SK-N-SH treated with all-trans-retinoic acid at 6 μM for 48 hours (cell line): ENCODE results near the gene CDK5RAP2.
"Not testable (repeated sequence)": the region's sequence is repeated elsewhere in the genome, so short reads cannot be mapped to it uniquely, and the experiment has no call there.

Source experiments
- ATAC-seq: fragments of 200-7000 bp; cut with Tn5 transposase; 3 replicates; pipeline ENCODE4 v1.9.1; 2020; ENCODE audit warnings: mild to moderate bottlenecking, moderate library complexity
- ARNTL ChIP-seq: fragments of 450-650 bp; formaldehyde crosslinking; IDR thresholded peaks from 2 replicates; pipeline ENCODE4 v1.5.0; 2020; ENCODE audit warnings: low read depth, mild to moderate bottlenecking, moderate library complexity, borderline replicate concordance
- BACH2 ChIP-seq: fragments of 250-450 bp; sonication (Bioruptor Pico); IDR thresholded peaks from 2 replicates; pipeline ENCODE4 v1.9.0; 2021; ENCODE audit warnings: mild to moderate bottlenecking, borderline replicate concordance
- CREB5 ChIP-seq: fragments of 250-450 bp; sonication (Bioruptor Pico); IDR thresholded peaks from 2 replicates; pipeline ENCODE4 v1.5.1; 2020; ENCODE audit warnings: low read depth, mild to moderate bottlenecking, moderate library complexity
- CSDC2 ChIP-seq: fragments of 250-450 bp; sonication (Bioruptor Pico); IDR thresholded peaks from 2 replicates; pipeline ENCODE4 v1.5.0; 2020; ENCODE audit warnings: mild to moderate bottlenecking, moderate library complexity
- CSRNP3 ChIP-seq: fragments of 250-450 bp; sonication (Bioruptor Pico); IDR thresholded peaks from 2 replicates; pipeline ENCODE4 v1.5.1; 2021; ENCODE audit warnings: mild to moderate bottlenecking, moderate library complexity
- ESRRG ChIP-seq: fragments of 250-450 bp; sonication (Bioruptor Pico); IDR thresholded peaks from 2 replicates; pipeline ENCODE4 v1.6.1; 2021; ENCODE audit warnings: mild to moderate bottlenecking
- GLIS3 ChIP-seq: fragments of 250-450 bp; sonication (Bioruptor Pico); IDR thresholded peaks from 2 replicates; pipeline ENCODE4 v1.5.0; 2020; ENCODE audit warnings: mild to moderate bottlenecking, moderate library complexity
- OSR1 ChIP-seq: fragments of 250-450 bp; sonication (Bioruptor Pico); IDR thresholded peaks from 2 replicates; pipeline ENCODE4 v1.8.0; 2022; ENCODE audit warnings: moderate library complexity, mild to moderate bottlenecking, inconsistent platforms
- PATZ1 ChIP-seq: fragments of 250-450 bp; sonication (Bioruptor Pico); IDR thresholded peaks from 2 replicates; pipeline ENCODE4 v1.8.0; 2020; ENCODE audit warnings: mild to moderate bottlenecking, moderate library complexity, borderline replicate concordance
- POU6F1 ChIP-seq: fragments of 250-450 bp; sonication (Bioruptor Pico); IDR thresholded peaks from 2 replicates; pipeline ENCODE4 v1.8.0; 2021; ENCODE audit warnings: low read depth, mild to moderate bottlenecking, moderate library complexity, borderline replicate concordance
- PPARA ChIP-seq: fragments of 250-450 bp; sonication (Bioruptor Pico); IDR thresholded peaks from 2 replicates; pipeline ENCODE4 v1.5.0; 2020; ENCODE audit warnings: mild to moderate bottlenecking, borderline replicate concordance
- TCF4 ChIP-seq: fragments of 250-450 bp; sonication (Bioruptor Pico); IDR thresholded peaks from 2 replicates; pipeline ENCODE4 v1.8.0; 2021; ENCODE audit warnings: mild to moderate bottlenecking, moderate library complexity, borderline replicate concordance
- ZC3H10 ChIP-seq: fragments of 250-450 bp; sonication (Bioruptor Pico); IDR thresholded peaks from 2 replicates; pipeline ENCODE4 v1.5.1; 2021; ENCODE audit warnings: mild to moderate bottlenecking, moderate library complexity
- ZFP3 ChIP-seq: fragments of 250-450 bp; sonication (Bioruptor Pico); IDR thresholded peaks from 2 replicates; pipeline ENCODE4 v1.5.0; 2020; ENCODE audit warnings: mild to moderate bottlenecking, moderate library complexity
- ZFP30 ChIP-seq: fragments of 450-650 bp; formaldehyde crosslinking; IDR thresholded peaks from 2 replicates; pipeline ENCODE4 v1.5.0; 2022; ENCODE audit warnings: mild to moderate bottlenecking, moderate library complexity
- ZNF565 ChIP-seq: fragments of 450-650 bp; formaldehyde crosslinking; conservative IDR thresholded peaks from 2 replicates; pipeline ENCODE4 v1.5.0; 2020; ENCODE audit warnings: low read depth, mild to moderate bottlenecking, moderate library complexity
- ZNF70 ChIP-seq: fragments of 450-650 bp; formaldehyde crosslinking; IDR thresholded peaks from 2 replicates; pipeline ENCODE4 v1.5.0; 2020; ENCODE audit warnings: mild to moderate bottlenecking, moderate library complexity
- ZNF8 ChIP-seq: fragments of 450-650 bp; formaldehyde crosslinking; IDR thresholded peaks from 2 replicates; pipeline ENCODE4 v1.5.0; 2020; ENCODE audit warnings: mild to moderate bottlenecking, moderate library complexity

CDK5RAP2 gene

GRCh38 chr9:120505186-120505585, 74.8 kb downstream of the CDK5RAP2 start:
- no peak for TF ChIP-seq TCF4
- no peak for TF ChIP-seq CSRNP3 (CRISPR knock-in tag)
- TF ChIP-seq POU6F1 (CRISPR knock-in tag), result no peak
- no peak for TF ChIP-seq BACH2 (CRISPR knock-in tag)
- no peak for TF ChIP-seq OSR1
- TF ChIP-seq PPARA (CRISPR knock-in tag), result no peak
- TF ChIP-seq ZFP3 (CRISPR knock-in tag), result no peak
- no peak for TF ChIP-seq ZNF70 (CRISPR knock-in tag)
- TF ChIP-seq ESRRG, result no peak
- TF ChIP-seq GLIS3, result no peak
- no peak for TF ChIP-seq ZC3H10
- TF ChIP-seq ZFP30, result no peak
- TF ChIP-seq PATZ1 (CRISPR knock-in tag), result no peak
- no peak for TF ChIP-seq ZNF8 (CRISPR knock-in tag)
- no peak for TF ChIP-seq ZNF565 (CRISPR knock-in tag)
- TF ChIP-seq ARNTL (CRISPR knock-in tag), result no peak
- TF ChIP-seq, all 23 proteins: peak for 0
- no peak for ATAC-seq

GRCh38 chr9:120500733-120501132, 79.2 kb downstream of the CDK5RAP2 start:
- ATAC-seq, result no peak
- no peak for TF ChIP-seq OSR1
- no peak for TF ChIP-seq CSRNP3 (CRISPR knock-in tag)
- no peak for TF ChIP-seq ZNF70 (CRISPR knock-in tag)
- TF ChIP-seq PATZ1 (CRISPR knock-in tag), result no peak
- no peak for TF ChIP-seq CREB5 (CRISPR knock-in tag)
- TF ChIP-seq BACH2 (CRISPR knock-in tag), result no peak
- no peak for TF ChIP-seq CSDC2

GRCh38 chr9:120497865-120498264, 82.1 kb downstream of the CDK5RAP2 start:
- ATAC-seq, result not testable (repeated sequence)

GRCh38 chr9:120496438-120496837, 83.5 kb downstream of the CDK5RAP2 start:
- ATAC-seq, result not testable (repeated sequence)
